HCT116 (cell line): ENCODE measurements around the gene KLHL2. TPM values are rescaled to one million over a fixed set of nuclear protein-coding genes. Genes with fewer than 3 reads are reported as not detected.

Experiments
- ATAC-seq: fragments of 200-7000 bp; cut with Tn5 transposase; 2 replicates; pipeline ENCODE4 v1.9.1; 2020; ENCODE audit warnings: mild to moderate bottlenecking, moderate library complexity
- Bru-seq: library from RNA; stranded (reverse); fragments of 400-500 nt; gene quantifications from one replicate; lab custom pipeline; 2021; lab: Mats Ljungman, UMichigan
- BruChase-seq, 2 experiments: library from RNA; stranded (reverse); fragments of 400-500 nt; gene quantifications; one replicate each; lab custom pipeline; 2021; lab: Mats Ljungman, UMichigan
- BruUV-seq: library from RNA; stranded (reverse); fragments of 400-500 nt; replicated peaks from 2 replicates; lab custom pipeline; 2021; lab: Mats Ljungman, UMichigan
- CTCF ChIA-PET: fragments of 300-600 bp; sonication (Branson Sonifier 250); formaldehyde crosslinking; loops from one replicate; lab custom pipeline; 2021; ENCODE audit warnings: antibody characterized with exemption; lab: Charles Lee
- POLR2A ChIA-PET: fragments of 300-600, 350-600 bp; sonication (Branson Sonifier 250); formaldehyde crosslinking; loops from one replicate; lab custom pipeline; 2021; ENCODE audit warnings: antibody characterized with exemption; lab: Charles Lee
- RAD21 ChIA-PET, 2 experiments: fragments of 300-600 bp; sonication (Branson Sonifier 250); formaldehyde crosslinking; loops; one replicate each; lab custom pipeline; 2023; ENCODE audit warnings: low total read pairs in 2 of 2; ENCODE audit not compliant: uncharacterized antibody in 2 of 2, unreplicated experiment in 2 of 2, low non-redundant PET in 1 of 2; lab: Charles Lee
- DNase-seq: peaks from one replicate; pipeline ENCODE4 v3.0.0-alpha.2; 2010; ENCODE audit warnings: low read depth, low spot score
- H2AFZ ChIP-seq: fragments of 200-600 bp; shearing (Covaris generic), sonication (generic); 2 replicates; pipeline ENCODE4 v1.6.1; 2017; ENCODE audit warnings: low read depth, mixed run types, mixed read lengths, antibody characterized with exemption, low read length; ENCODE audit not compliant: poor library complexity, severe bottlenecking
- H3K27ac ChIP-seq: 2 replicates; pipeline ENCODE4 v1.5.1; 2012; ENCODE audit warnings: low read depth, low read length
- H3K27me3 ChIP-seq: fragments of 200-600 bp; sonication (generic); 2 replicates; pipeline ENCODE4 v1.6.1; 2016; ENCODE audit warnings: mixed run types, low read length, mixed read lengths; ENCODE audit not compliant: insufficient read depth
- H3K36me3 ChIP-seq, 2 experiments: fragments of 200-500 bp in 1 of 2; fragments of 200-600 bp in 1 of 2; sonication (Bioruptor generic) in 1 of 2; sonication (generic) in 1 of 2; 2 replicates each; pipeline versions ENCODE4 v1.5.1 to v1.6.1; 2014 to 2016; ENCODE audit warnings: low read length in 2 of 2, inconsistent platforms in 1 of 2, mixed read lengths in 1 of 2, mixed run types in 1 of 2; ENCODE audit not compliant: insufficient read depth in 2 of 2, control insufficient read depth in 1 of 2
- H3K4me1 ChIP-seq, 2 experiments: fragments of 200-600 bp in 1 of 2; sonication (generic) in 1 of 2; 2 replicates each; pipeline versions ENCODE4 v1.5.1 to v1.6.1; 2012 to 2017; ENCODE audit warnings: low read length in 2 of 2, inconsistent platforms in 1 of 2, mild to moderate bottlenecking in 1 of 2, mixed read lengths in 1 of 2, mixed run types in 1 of 2, moderate library complexity in 1 of 2; ENCODE audit not compliant: insufficient read depth in 2 of 2, control insufficient read depth in 1 of 2
- H3K4me2 ChIP-seq: fragments of 200-600 bp; sonication (generic); 2 replicates; pipeline ENCODE4 v1.6.1; 2017; ENCODE audit warnings: mixed run types, low read length, mixed read lengths
- H3K4me3 ChIP-seq, 2 experiments: fragments of 200-600 bp in 1 of 2; sonication (generic) in 1 of 2; replicated peaks in 1 of 2; 2 replicates each; pipeline ENCODE4 v1.5.1; 2011 to 2016; ENCODE audit warnings: low read length in 2 of 2, control low read depth in 1 of 2, low read depth in 1 of 2, mild to moderate bottlenecking in 1 of 2, mixed read lengths in 1 of 2, mixed run types in 1 of 2
- H3K79me2 ChIP-seq: fragments of 200-600 bp; sonication (generic); 2 replicates; pipeline ENCODE4 v1.6.1; 2017; ENCODE audit warnings: mild to moderate bottlenecking, mixed run types, low read length, moderate library complexity, mixed read lengths; ENCODE audit not compliant: insufficient read depth
- H3K9ac ChIP-seq: fragments of 200-600 bp; sonication (generic); 2 replicates; pipeline ENCODE4 v1.6.1; 2016; ENCODE audit warnings: low read length, mixed read lengths
- H3K9me2 ChIP-seq: fragments of 200-600 bp; sonication (generic), shearing (Covaris generic); 2 replicates; pipeline ENCODE4 v1.6.1; 2017; ENCODE audit warnings: mixed run types, mild to moderate bottlenecking, moderate library complexity; ENCODE audit not compliant: insufficient read depth
- H3K9me3 ChIP-seq, 2 experiments: fragments of 200-500 bp in 1 of 2; fragments of 200-600 bp in 1 of 2; sonication (Bioruptor generic) in 1 of 2; sonication (generic) in 1 of 2; 2 replicates each; pipeline ENCODE4 v1.6.1; 2014 to 2017; ENCODE audit warnings: low read length in 2 of 2, mixed read lengths in 2 of 2, inconsistent platforms in 1 of 2, low read depth in 1 of 2, mild to moderate bottlenecking in 1 of 2, mixed run types in 1 of 2, moderate library complexity in 1 of 2; ENCODE audit not compliant: control insufficient read depth in 1 of 2, insufficient read depth in 1 of 2
- H4K20me1 ChIP-seq: fragments of 200-600 bp; sonication (generic), shearing (Covaris generic); 2 replicates; pipeline ENCODE4 v1.6.1; 2017; ENCODE audit warnings: mixed run types, mild to moderate bottlenecking, moderate library complexity; ENCODE audit not compliant: insufficient read depth
- ATF3 ChIP-seq: IDR thresholded peaks from 2 replicates; pipeline ENCODE4 v1.6.1; 2012
- CEBPB ChIP-seq: IDR thresholded peaks from 2 replicates; pipeline ENCODE4 v1.6.1; 2012; ENCODE audit warnings: low read depth
- CTCF ChIP-seq, 3 experiments: fragments of 200-600 bp in 1 of 3; sonication (generic) in 1 of 3; IDR thresholded peaks in 2 of 3; conservative IDR thresholded peaks in 1 of 3; 2 replicates each; pipeline ENCODE4 v1.5.1; 2012 to 2017; ENCODE audit warnings: low read depth in 2 of 3, low read length in 2 of 3, antibody characterized with exemption in 1 of 3, borderline replicate concordance in 1 of 3, control low read depth in 1 of 3, mild to moderate bottlenecking in 1 of 3, mixed read lengths in 1 of 3, mixed run types in 1 of 3, moderate library complexity in 1 of 3; ENCODE audit not compliant: insufficient read depth in 1 of 3
- EGR1 ChIP-seq: IDR thresholded peaks from 2 replicates; pipeline ENCODE4 v1.6.1; 2012; ENCODE audit warnings: low read depth
- EZH2 ChIP-seq: fragments of 200-600 bp; sonication (generic); IDR thresholded peaks from 2 replicates; pipeline ENCODE4 v1.6.1; 2017; ENCODE audit warnings: antibody characterized with exemption, mixed run types
- EZH2phosphoT487 ChIP-seq: fragments of 200-600 bp; IDR thresholded peaks from 2 replicates; pipeline ENCODE4 v1.6.1; 2018; ENCODE audit warnings: antibody characterized with exemption, borderline replicate concordance
- POLR2A ChIP-seq: IDR thresholded peaks from 2 replicates; pipeline ENCODE4 v1.7.0; 2011; ENCODE audit warnings: borderline replicate concordance; ENCODE audit not compliant: insufficient read depth, insufficient read length; ENCODE audit errors: extremely low read depth
- POLR2AphosphoS5 ChIP-seq: IDR thresholded peaks from 2 replicates; pipeline ENCODE4 v1.6.1; 2011; ENCODE audit warnings: mild to moderate bottlenecking, low read depth, low read length, moderate library complexity
- RAD21 ChIP-seq: IDR thresholded peaks from 2 replicates; pipeline ENCODE4 v1.6.1; 2012; ENCODE audit warnings: low read depth, mild to moderate bottlenecking
- REST ChIP-seq: IDR thresholded peaks from 2 replicates; pipeline ENCODE4 v1.6.1; 2012; ENCODE audit warnings: low read depth
- SP1 ChIP-seq: IDR thresholded peaks from 2 replicates; pipeline ENCODE4 v1.6.1; 2012; ENCODE audit warnings: low read depth
- TCF7L2 ChIP-seq: IDR thresholded peaks from 2 replicates; pipeline ENCODE4 v1.7.0; 2011; ENCODE audit warnings: borderline replicate concordance, inconsistent platforms; ENCODE audit not compliant: insufficient read depth, insufficient read length; ENCODE audit errors: extremely low read depth
- YY1 ChIP-seq: IDR thresholded peaks from 2 replicates; pipeline ENCODE4 v1.6.1; 2011; ENCODE audit warnings: low read length, low read depth, moderate library complexity, mild to moderate bottlenecking; ENCODE audit not compliant: insufficient replicate concordance; ENCODE audit errors: extremely low read depth
- ZBTB33 ChIP-seq: IDR thresholded peaks from 2 replicates; pipeline ENCODE4 v1.6.1; 2011; ENCODE audit warnings: mild to moderate bottlenecking, low read length, moderate library complexity; ENCODE audit not compliant: insufficient replicate concordance; ENCODE audit errors: extremely low read depth
- ZFX ChIP-seq: fragments of 450-650 bp; IDR thresholded peaks from 2 replicates; pipeline ENCODE4 v1.6.1; 2017
- ZNF274 ChIP-seq: fragments of 200-500 bp; sonication (Bioruptor generic); IDR thresholded peaks from 2 replicates; pipeline ENCODE4 v1.6.1; 2014; ENCODE audit warnings: mild to moderate bottlenecking, low read depth, low read length, inconsistent platforms
- intact Hi-C: fragments of 100-400 bp; cut with micrococcal nuclease; formaldehyde crosslinking; loops from 2 replicates; pipeline ENCODE4 v1.10.0; 2022
- long read RNA-seq: library from polyadenylated mRNA; unstranded; transcript quantifications from one replicate; pipeline ENCODE4 v2.0.0, GENCODE V29; 2021; ENCODE audit not compliant: unreplicated experiment
- polyA plus RNA-seq: library from polyadenylated mRNA; unstranded; fragments of >200 nt; gene quantifications from 2 replicates; pipeline ENCODE4 v1.2.1, GENCODE V29; 2012; ENCODE audit warnings: missing spikeins
- total RNA-seq: library from RNA; stranded (reverse); gene quantifications from one replicate; pipeline ENCODE4 v1.2.1, GENCODE V29; 2021; ENCODE audit not compliant: unreplicated experiment

Gene KLHL2
- total RNA-seq, result 24.6 TPM
- polyA plus RNA-seq, result 21.4 and 27.8 TPM in 2 replicates
- Bru-seq, nascent RNA, result percentile 85 among the genes with signal in this experiment
- percentile 75 among the genes with signal in this experiment for BruChase-seq, experiment 1, labeled RNA remaining after a 6-hour chase
- percentile 70 among the genes with signal in this experiment for BruChase-seq, experiment 2, labeled RNA remaining after a 2-hour chase
- long read RNA-seq, transcript KLHL2-201 (15 exons, 3,134 nt), result major isoform, 61 of 106 reads
- long read RNA-seq, partial matches to known transcripts, result 4 of 106 reads
- long read RNA-seq, other reads (novel, unspliced or antisense), result 41 of 106 reads

GRCh38 chr4:165207431-165208220, at the start of gene KLHL2:
KLHL2 (plus strand) TSS chr4:165207561; CDS start chr4:165207877, 316 bp downstream.
- Histone ChIP-seq H3K4me3 (peak within 1 kb of the TSS; percentile 85 to 89), H3K27me3 (no peaks in the 10 kb centered on the region), H3K36me3 (no peaks in the 10 kb centered on the region), H3K4me1 (peaks cover 10 to 36% of the 10 kb centered on the region in 2 experiments), H3K27ac (peak within 1 kb of the TSS; percentile 66; the same call in 1 of the 2 replicates), H4K20me1 (no peaks in the 10 kb centered on the region), H2AFZ (no peak within 1 kb of the TSS), H3K79me2 (peaks cover 45% of the 10 kb centered on the region), H3K9ac (peak within 1 kb of the TSS; percentile 79), H3K4me2 (peak within 1 kb of the TSS; percentile 91), H3K9me3 (no peaks in the 10 kb centered on the region), H3K9me2 (no peaks in the 10 kb centered on the region)
- DNase-seq (no peak), ATAC-seq (peak; percentile 88)
- ChIA-PET POLR2A (no interaction called here), RAD21 (no interaction called here), CTCF (no interaction called here)
- intact Hi-C loops, result loop anchor here (5.0 kb wide), 1 partner anchor 120 kb away; the partner anchor contains the start of gene MSMO1
- BruUV-seq, result no TSS peak
- TF ChIP-seq REST (no peak), TCF7L2 (peak; percentile 18), YY1 (no peak), EZH2 (no peak), ZFX (peak; percentile 61), ZBTB33 (no peak), RAD21 (no peak), POLR2AphosphoS5 (peak; percentile 49; the same call in 1 of the 2 replicates), POLR2A (peak; percentile 66), CEBPB (no peak), SP1 (no peak), EZH2phosphoT487 (no peak), EGR1 (no peak), ATF3 (no peak), CTCF (IDR thresholded peaks at IDR 0.05 in 2 of 3, conservative IDR thresholded peaks at IDR 0.05 in 1 of 3; ENCODE audit: borderline replicate concordance in 1 of 3, insufficient read depth in 1 of 3, low read depth in 2 of 3, low read length in 2 of 3) (no peak), ZNF274 (no peak)
